ENCODE data around the gene SLC16A5.

DNA sequence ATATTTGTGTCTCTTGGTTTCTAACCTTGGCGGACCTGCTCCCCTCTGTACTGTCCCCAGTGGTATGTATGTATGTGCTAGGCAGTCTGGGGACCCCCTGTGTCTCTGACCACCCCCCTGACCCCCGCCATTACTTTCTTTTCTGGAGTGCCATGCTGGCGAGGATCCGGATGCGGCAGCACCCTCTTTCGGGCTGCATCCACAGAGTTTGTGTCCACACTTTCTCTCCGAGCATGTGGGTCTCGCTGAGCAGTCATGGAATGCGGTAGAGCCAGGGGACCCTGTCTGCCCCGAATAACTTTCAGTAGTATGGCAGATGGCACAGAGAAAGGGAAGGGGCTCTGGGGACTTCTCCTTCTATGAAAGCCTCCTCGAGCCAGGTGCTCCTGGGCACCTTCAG, 23.7 kb upstream of the SLC16A5 start:
- TF ChIP-seq POLR2A (IDR thresholded peaks at IDR 0.05) (no peak), CTCF (IDR thresholded peaks at IDR 0.05) (no peak)
